ENCODE results near the gene SV2C.
"Not testable (repeated sequence)": the region's sequence is repeated elsewhere in the genome, so short reads cannot be mapped to it uniquely, and the experiment has no call there.

SV2C gene, protein sequence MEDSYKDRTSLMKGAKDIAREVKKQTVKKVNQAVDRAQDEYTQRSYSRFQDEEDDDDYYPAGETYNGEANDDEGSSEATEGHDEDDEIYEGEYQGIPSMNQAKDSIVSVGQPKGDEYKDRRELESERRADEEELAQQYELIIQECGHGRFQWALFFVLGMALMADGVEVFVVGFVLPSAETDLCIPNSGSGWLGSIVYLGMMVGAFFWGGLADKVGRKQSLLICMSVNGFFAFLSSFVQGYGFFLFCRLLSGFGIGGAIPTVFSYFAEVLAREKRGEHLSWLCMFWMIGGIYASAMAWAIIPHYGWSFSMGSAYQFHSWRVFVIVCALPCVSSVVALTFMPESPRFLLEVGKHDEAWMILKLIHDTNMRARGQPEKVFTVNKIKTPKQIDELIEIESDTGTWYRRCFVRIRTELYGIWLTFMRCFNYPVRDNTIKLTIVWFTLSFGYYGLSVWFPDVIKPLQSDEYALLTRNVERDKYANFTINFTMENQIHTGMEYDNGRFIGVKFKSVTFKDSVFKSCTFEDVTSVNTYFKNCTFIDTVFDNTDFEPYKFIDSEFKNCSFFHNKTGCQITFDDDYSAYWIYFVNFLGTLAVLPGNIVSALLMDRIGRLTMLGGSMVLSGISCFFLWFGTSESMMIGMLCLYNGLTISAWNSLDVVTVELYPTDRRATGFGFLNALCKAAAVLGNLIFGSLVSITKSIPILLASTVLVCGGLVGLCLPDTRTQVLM

DNA sequence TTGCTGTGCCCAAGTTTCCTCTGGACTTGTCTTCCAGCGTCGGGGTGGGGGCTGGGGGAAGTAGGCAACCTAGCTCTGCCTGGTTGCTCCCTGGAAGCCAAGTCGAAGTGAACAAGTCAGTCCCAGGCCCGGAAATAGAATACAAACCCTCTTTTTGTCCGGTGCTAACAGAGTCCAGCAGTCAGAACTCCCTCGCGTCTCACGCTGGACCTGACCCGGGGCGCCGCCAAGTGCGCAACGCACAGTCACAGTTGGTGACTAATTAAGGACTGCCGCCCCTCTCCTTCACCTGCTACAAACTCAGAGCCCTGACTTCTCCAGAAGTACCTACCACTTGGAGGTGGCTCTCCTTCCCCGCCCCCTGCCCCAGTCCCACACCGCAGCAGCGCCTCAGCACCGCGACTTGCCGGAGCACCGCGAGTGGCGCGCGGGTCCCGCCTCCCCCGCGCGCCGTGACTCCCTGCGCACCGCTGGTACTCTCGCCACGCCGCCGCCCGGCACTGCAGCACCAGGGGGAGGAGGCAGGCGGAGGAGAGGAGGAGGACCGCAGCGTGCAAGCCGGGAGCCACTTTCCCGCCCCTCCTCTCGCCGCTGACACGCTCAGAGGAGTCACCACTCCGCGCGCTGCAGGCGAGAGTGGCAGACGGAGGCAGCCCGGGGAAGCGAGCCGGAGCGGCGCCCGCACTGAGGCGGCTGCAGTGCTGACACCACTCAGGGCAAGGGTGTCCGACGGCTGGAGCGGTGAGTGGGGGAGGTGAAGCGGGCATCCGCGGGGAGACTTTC is at the start of gene SV2C:
Gene SV2C, plus strand, starts transcription at position 612 of the 783 bp plus-strand sequence. CDS start 48,368 bp downstream, outside the sequence.
- DNase-seq (ENCODE audit: low read depth in 2 of 2): no peak

DNA sequence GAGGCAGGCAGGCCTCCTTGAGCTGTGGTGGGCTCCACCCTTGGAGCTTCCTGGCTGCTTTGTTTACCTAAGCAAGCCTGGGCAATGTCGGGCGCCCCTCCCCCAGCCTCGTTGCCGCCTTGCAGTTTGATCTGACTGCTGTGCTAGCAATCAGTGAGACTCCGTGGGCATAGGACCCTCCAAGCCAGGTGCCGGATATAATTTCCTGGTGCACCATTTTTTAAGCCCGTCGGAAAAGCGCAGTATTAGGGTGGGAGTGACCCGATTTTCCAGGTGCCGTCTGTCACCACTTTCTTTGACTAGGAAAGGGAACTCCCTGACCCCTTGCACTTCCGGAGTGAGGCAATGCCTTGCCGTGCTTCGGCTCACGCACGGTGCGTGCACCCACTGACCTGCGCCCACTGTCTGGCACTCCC is 45.4 kb upstream of the SV2C start:
- not testable (repeated sequence) for DNase-seq (ENCODE audit: low read depth in 2 of 2)

DNA sequence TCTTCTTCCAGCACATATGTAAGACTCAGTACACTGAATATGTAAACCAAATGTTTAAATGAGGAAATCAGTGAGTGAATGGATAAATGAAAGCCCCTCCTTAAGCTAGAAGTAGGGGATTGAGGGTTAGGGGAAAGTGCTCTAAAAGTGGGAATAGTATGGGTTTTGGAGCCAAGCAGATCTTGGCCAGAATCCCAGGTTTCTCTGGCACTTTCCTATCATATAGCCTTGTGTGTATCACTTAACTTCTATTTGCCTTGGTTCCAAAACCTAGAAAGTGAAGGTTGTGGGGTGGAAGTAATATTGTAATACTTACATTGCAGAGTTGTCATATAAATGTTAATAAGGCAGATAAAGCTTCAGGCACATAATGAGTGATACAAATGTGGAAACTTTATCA is 45.0 kb upstream of the SV2C start:
- DNase-seq (ENCODE audit: low read depth in 2 of 2): no peak

DNA sequence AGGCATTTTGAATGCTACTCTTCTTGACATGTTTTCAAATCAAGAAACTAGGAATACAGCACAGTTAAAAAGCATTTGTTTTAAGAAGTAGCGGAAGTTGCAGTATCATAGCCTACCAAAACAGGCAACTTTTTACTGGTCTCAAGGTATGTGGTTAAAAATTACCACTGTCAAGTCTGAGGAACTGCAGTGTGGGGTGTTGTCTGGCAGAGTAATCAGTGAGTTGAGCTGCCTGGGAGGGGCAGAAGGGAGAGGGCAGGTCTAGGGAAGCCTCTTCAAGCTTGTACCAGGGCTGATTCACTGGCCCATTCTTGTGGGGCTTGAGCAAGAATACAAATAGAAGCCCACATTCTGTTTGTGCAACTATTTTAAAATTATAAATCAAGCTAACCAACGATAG is 42.4 kb upstream of the SV2C start:
- DNase-seq (ENCODE audit: low read depth in 2 of 2): no peak

DNA sequence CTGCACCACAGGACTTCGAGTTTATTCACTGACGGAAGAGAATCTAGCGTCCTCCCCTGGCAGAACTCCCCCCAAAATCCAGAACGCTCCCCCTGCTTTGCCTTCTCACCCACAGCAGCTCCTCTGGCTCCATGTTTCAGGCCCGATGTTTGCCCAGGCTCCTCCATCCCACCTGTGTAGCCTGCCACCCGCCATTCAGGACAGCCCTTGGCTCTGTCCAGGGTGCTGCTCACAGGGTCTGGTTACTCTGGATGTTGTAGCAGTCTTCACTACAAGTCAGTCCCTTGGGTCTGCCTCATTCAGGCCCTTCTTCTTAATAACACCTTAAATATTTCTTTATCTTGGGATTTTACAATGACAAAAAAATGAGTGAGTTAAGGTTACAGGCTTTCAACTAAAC is 41.3 kb upstream of the SV2C start:
- no peak for DNase-seq (ENCODE audit: low read depth in 2 of 2)

DNA sequence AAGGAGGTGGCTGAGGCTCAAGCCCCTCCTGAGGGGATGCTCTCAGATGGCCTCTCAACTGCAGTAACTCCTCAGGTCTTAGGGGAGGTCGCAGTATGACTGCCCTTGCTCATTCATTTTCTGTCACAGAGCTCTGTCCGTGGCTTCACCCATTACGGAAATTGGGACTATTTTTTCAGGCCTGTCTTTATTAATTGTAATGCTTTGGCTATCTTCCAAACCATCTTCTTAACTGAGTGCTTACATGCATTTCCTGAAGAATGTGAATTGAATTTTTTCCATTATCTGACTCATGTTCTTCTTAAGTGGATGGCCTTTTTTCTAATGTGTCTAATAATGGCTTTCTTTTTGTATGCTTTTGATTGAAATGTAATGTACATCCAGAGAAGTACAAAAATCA is 36.4 kb upstream of the SV2C start:
- no peak for DNase-seq (ENCODE audit: low read depth in 2 of 2)

DNA sequence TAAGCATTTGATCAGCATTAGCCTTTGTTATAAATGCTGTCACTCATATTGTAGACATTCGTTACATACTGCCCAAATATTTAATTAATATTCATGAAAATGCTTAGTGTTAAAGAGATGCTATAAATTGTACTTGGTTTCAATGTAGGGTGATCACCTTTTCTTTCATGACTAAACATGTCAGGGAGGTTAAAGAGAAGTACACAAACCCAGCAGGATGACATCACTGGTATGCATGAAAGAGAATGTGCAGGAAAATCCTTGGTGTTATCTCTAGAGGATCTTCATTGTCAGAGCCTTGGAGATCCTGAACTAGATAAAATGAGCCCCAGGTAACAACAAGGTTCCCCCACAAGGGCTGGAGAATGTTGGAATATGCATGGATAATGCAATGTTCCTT is 33.0 kb upstream of the SV2C start:
- no peak for DNase-seq (ENCODE audit: low read depth in 2 of 2)

DNA sequence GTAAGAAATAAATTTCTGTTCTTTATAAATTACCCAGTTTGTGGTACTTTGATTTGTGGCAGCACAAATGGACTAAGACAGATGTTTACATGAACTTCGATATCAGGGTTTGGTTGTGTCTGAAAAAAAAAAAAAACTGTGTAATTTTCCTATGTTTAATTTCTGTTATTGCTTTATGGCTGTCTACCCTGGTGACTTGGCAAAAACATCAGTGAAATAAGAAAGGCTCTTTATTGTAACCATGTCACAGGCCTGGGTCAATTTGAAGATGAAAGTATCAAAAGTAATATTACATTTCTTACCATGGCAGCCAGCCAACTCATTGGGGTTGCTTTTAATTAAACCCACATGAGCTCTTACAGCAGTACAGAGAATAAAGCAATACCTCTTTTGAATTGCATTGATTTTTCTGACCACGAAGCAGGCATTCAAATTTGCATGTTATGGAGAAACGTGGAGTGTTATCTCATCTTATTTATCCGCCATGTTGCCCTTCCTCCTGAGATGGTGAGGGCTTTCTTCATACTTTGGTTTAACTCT is 20.6 kb upstream of the SV2C start:
- DNase-seq (ENCODE audit: low read depth in 2 of 2): no peak

DNA sequence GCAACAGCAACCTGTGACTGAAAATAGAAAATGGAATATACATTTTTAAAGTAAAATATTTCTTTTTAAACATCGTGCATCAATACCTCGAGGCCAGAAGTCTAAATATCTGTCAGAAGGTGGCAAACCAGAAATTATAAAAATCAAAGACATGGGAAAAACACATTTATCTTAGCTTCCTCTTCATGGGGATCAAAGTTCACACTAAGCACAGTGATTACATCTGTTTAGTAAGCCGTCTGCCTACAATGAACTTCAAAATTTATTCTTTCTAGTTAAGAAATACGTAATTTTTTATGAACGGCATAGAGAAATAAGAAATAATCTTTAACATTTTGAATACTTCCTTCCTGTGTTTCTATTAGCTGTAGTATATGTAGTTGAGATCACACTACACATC is 17.9 kb upstream of the SV2C start:
- no peak for DNase-seq (ENCODE audit: low read depth in 2 of 2)

DNA sequence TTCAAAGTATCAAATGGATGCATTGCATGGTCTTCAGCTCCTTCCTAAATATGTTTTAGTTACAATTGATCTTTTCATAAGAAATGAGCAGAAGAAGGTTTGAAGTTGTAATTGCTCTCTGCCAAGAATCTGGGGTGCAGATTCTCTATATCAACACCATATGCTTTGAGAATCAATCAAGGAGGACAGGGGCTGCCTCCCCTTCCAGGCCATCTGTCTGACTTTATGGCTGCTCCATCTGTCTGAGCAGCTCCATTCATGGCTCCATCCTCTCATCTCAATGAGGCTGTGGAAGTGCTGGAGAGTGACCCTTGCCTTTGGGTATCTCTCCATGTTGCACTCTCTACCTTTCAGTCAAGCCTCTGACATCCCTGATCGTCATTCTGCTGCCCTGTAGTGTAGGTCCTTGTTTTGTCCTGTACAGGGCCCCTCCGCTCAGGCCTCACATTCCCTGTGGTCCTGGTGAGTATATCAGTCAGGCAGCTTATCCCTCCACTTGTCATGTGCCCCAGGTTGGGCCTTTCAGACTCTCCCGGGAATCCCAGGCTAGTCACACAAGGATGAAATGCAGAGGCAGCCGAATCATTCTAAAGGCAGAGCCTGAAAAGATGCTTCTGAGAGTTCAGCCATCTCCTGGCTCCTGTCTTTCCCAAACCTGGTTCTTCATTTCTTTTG is 14.0 kb upstream of the SV2C start:
- no peak for DNase-seq (ENCODE audit: low read depth in 2 of 2)

DNA sequence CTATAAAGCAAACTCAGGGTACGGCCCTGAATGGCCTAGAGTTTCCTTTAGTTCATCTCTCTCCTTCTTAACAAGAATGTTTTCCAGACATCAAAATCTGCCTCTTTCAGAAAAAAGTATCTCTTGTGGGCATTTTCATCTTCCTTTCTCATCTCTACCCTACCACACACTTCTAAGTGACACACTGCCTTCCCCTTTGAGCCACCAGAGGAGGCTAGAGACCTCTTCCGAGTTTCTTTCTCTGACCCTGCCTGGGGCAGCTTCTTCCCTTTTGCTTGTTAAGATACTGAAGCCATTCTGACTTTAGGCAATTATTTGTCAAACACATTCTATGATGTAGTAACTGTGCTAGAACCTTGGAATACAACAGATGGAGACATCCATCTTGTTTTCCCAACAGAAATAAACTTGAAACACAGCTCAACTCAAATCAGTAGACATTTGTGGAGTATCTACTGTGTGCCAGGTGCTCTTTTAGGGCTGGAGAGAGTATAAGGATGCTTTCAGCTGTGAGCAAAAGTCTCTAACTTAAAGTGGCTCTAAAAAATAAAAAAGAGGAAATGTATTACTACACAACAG is 8.6 kb upstream of the SV2C start:
- DNase-seq (ENCODE audit: low read depth in 2 of 2): no peak

DNA sequence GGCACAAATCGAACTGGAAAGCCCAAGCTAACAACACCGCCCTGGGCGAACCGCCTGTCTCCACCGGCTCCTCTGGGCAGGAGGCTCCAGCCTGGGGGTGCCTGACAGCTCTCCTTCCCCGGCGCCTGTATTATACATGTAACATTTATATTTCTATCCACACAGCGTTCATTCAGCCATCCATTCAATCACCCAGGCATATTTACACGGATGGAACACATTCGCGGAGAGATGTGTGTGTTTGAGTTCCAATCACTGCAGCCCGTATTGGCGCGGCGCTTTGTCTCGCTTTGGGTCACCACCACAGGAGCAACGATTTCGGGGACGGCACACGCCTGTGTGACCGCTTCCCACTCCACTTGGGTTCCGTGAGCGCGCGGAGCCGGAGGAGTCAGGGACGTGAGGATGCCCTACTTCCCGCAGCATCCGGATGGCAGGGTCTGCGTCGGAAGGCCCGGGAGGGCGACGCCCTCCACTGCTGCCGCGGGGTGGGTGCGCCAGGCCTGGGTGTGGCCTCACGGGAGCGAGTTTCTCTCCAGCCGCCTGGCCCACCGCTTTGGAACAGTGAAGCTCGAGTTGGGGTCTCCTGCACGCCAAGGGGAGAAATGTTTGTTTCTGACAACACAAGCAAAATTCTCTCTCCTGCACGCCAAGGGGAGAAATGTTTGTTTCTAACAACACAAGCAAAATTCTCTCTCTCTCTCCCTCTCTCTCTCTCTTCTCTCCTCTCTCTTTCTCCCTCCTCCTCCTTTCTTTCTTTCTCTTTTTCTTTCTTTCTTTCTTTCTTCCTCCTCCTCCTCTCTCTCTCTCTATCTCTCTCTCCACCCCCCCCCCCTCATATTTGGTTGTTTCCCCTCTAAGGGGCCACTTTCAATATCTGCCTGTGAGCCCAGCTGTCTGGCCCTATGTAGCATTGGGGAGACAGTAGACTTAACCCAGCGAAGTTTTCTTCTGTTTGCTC is 1.1 kb upstream of the SV2C start:
- no peak for DNase-seq (ENCODE audit: low read depth in 2 of 2)

DNA sequence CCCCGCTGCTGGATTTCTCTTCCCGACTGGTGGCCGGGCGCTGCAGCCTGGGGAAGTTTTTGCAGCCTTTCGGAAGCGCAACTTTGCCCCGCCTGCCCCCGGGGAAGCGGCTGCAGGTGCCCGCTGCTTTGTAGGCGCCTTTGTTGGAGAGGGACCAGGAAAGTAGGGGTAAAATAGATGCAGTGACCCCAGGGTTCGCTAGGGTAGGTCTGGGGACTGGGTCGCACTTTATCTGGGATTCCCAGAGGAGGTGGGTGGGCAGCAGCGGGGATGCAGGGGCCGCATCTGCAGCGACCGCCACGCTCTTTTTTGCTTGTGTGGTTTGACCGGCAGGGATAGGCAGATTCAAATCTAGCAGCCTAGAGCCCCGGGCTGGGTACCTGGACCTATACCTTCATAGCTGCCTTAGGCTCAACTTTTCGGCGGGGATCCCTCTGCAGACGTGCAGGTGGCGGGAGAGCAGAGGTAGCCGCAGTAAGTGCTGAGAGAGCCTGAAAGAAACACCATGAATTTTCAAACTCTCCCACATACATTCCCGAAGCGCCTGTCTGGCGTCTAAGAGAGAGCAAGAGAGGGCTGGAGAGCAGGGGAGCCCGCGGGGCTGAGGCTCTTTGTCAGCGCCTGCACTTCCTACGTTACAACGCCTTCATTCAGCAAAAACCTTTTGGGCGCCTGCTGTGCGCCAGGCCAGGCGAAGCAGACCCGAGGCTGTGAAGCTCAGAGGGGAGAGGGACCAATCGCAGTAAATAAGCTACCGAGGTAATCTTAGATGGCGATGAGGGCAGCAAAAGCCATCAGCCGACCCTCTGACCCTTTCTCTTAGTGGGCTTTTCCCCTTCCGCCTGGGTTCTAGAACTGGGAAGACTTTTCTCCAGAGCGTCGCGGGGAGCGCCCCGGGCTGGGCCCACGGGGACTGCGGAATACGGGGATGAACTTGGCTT is 642 bp downstream of the SV2C start:
- no peak for DNase-seq (ENCODE audit: low read depth in 2 of 2)

DNA sequence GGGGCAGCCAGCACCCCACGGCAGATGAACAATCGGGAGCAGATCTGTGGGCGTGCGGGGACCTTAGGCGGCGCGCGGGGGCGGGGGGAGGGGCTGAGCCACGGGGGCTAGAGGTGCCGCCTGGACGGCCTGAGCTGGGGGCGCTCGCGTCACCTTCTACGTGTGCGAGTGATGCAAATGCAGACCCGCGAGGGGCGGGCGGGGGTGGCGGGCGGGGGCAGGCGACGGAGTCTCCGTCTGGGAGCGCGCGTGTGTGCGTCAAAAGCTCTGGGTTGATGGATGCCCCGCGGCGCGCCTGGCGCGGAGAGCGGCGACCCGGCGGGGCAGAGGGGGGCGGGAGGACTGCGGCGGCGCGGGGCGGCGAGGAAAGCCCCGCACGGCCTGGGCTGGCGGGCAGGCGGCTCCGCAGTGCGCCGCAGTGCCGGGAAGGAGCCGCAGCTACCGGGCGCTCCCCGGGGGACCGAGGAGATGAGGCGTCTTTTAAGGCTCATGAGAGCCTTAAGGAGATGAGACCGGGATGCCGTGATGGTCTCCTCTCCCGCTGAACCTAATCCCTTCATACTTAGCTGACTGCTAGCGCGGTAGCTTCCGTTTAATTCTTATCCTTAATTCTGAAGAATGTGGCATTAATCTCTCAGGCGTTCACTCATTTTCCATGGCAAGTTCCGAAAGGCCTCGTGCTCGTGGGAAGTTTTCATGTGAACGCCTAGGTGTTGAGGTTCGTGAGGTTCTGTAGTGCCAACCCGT is 1.5 kb downstream of the SV2C start:
- no peak for DNase-seq (ENCODE audit: low read depth in 2 of 2)

DNA sequence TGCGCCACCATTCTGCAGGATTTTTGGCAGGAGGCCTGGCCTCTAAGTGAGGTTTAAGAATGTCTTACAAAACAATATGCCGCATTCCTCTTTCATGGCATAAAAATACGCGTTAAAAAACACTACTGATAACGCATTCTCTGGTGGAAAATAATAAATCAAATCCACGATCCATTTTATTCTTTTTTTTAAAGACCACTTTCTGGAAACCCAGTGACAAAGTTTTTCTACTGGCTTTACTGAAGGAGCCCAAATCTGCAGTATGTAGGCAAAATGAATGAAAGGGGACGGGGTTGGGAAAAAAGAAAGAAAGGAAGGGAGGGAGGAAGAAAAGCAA is 2.0 kb downstream of the SV2C start:
- no peak for DNase-seq (ENCODE audit: low read depth in 2 of 2)

DNA sequence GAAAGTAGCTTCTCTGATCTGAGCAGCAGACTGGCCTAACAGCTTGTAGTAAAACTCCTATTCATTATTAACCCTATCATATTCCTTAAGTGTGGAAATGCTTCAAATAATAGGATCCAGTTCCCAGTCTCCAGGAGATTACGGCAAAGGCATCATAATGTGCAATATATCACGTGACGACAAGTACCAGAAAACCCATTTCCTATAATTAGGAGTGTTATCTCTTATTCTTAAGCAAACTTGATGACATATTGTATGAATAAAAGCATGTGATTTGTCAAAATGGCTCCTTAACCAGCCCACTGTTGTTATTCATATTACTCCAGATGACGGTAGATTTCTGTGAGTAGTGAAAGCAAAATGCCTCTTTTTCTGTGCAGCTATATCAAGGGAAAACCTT is 2.9 kb downstream of the SV2C start:
- no peak for DNase-seq (ENCODE audit: low read depth in 2 of 2)

DNA sequence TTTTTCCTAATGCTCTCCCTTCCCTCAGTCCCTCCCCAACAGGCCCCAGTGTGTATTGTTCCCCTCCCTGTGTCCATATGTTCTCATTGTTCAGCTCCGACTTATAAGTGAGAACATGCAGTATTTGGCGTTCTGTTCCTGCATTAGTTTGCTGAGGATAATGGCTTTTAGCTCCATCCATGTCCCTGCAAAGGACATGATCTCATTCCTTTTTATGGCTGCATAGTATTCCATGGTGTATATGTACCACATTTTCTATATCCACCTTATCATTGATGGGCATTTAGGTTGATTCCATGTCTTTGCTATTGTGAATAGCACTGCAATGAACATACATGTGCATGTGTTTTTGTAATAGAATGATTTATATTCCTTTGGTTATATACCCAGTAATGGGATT is 6.0 kb downstream of the SV2C start:
- not testable (repeated sequence) for DNase-seq (ENCODE audit: low read depth in 2 of 2)

DNA sequence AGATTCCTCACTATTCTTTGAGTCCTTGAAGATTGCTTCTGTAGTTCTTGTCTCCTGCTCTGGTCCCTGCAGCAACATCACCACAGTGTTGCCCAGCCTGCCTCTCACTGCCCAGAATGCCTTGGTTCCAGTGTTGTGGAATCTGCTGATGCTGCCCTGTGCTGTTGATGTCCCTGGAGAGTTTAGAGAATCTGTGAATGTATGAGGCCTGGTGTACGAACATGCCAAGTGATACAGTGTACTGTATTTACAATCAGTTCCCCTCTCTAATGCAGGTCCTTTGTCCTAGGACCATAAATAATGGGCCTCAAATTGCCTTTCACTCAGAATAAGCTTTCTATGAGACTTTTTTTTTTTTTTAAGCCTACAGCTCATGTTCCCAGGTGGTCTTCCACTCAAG is 8.2 kb downstream of the SV2C start:
- DNase-seq (ENCODE audit: low read depth in 2 of 2): no peak
